Fibroblast of skin of right biceps (primary cell): Measurements from ENCODE around the gene NFKBIB.

ENCODE experiments used
- DNase-seq: peaks from one replicate; pipeline ENCODE4 v3.0.0-alpha.2; 2013

NFKBIB gene

DNA sequence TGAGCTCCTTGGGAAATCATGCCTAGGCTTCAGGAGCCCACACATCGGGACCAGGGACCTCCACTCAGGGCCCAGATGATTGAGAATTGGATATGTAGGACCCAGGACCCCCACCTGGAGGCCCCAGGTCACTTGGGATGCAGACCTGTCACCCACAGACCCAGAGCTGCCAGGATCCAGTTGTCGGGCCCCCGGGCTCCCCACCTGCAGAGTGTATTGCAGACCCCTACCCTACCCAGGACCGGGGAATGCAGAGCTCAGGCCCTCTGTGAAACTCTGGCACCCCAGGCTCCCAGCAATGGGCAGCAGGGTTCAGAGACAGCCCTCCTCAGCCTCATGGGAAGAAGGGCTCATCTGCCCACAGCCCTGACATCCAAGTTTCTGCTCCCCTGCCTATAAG, 5.9 kb downstream of the NFKBIB start:
- DNase-seq: no peak

DNA sequence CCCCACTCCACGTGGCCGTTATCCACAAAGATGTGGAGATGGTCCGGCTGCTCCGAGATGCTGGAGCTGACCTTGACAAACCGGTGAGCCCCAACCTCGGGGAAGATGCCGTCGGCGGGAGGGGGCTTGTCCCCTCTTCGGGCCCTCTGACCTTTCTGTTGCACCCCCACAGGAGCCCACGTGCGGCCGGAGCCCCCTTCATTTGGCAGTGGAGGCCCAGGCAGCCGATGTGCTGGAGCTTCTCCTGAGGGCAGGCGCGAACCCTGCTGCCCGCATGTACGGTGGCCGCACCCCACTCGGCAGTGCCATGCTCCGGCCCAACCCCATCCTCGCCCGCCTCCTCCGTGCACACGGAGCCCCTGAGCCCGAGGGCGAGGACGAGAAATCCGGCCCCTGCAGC, 7.5 kb downstream of the NFKBIB start:
- no peak for DNase-seq

DNA sequence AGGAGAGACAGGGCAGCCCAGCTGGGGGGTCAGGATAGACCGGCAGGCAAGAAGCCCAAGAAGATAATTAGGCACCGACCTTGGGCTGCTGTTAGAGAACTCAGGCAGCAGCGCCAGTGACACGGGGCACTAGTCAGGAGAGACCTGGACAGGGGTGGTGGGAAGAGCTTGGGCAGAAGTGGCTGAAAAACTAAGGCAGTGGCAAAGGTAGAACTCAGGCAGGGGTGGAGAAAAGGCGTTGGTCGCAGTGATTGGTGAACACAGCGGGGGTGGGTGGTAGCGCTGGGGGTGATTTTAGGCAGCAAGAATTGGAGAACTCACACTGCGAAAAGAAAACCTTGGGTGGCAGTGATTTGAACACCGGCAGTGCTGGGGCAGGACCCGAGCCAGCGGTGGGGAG, 7.9 kb downstream of the NFKBIB start:
- no peak for DNase-seq

DNA sequence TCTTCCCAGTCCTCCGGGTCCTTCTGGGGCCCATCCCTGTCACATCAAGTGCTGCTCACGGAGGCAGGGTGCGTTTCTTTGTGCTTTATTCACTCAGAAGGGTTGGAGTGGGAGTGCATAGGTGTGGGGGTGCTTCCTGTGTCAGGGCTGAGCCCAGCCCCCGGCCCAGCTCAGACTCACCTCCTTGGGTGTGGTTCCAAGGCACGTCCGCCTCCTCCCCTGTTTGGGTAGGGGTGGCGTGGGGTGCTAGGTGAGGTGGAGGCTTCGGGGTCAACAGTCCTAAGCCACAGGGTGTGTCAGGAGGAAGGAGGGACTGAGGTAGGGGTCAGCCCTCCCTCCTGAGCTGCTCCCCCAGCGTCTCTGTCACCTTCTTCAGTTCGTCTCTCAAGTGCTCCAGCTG, 9.1 kb downstream of the NFKBIB start:
- DNase-seq: no peak

DNA sequence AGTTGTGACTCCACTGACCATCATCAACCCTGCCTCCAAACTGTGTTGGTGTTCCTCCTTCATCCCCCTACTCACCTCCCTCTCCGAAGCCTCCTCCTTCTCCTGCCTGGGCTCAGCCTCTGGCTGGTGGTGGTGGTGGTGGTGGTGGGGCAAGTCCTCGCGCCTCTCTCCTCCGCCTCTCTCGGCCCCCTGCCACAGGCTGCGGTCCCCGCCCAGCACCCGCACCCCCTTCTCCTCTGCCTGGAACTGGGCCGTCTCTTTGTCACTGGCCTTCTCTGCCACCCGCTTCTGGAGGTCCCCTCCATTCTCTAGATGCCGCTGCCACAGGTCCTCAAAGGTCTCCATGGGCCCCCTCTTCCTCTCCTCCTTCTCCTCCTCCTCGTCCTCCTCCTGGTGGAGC, 10.7 kb downstream of the NFKBIB start:
- DNase-seq: no peak

DNA sequence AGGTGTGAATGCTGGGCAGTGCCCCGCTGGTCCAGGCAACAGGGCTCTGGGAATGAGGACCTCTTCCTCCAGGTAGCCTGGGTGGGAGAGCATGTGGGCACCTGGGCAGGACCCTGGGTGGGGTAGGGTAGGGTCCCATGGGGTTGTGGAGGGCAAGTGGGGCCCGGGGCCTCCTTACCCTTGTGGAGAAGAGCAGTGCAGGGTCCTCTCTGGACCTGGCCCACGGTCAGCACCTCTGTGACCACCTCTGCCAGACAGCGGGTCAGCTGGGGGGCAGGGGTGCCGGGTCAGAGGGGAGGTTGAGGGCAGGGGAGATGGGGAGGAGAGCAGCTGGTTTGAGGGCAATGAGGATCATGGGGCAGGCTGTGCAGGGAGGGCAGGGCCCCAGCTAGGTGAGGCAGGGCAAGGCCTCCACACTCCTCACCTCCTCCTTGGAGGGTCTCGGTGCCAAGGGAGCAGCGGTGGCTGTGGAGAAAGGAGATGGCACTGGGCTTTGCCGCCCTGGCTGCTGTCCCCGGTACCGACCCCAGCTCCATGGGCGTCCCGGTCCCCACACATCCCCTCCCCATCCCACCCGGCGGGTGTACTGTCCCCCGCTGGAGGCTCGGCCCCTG, 11.7 kb downstream of the NFKBIB start:
- no peak for DNase-seq

DNA sequence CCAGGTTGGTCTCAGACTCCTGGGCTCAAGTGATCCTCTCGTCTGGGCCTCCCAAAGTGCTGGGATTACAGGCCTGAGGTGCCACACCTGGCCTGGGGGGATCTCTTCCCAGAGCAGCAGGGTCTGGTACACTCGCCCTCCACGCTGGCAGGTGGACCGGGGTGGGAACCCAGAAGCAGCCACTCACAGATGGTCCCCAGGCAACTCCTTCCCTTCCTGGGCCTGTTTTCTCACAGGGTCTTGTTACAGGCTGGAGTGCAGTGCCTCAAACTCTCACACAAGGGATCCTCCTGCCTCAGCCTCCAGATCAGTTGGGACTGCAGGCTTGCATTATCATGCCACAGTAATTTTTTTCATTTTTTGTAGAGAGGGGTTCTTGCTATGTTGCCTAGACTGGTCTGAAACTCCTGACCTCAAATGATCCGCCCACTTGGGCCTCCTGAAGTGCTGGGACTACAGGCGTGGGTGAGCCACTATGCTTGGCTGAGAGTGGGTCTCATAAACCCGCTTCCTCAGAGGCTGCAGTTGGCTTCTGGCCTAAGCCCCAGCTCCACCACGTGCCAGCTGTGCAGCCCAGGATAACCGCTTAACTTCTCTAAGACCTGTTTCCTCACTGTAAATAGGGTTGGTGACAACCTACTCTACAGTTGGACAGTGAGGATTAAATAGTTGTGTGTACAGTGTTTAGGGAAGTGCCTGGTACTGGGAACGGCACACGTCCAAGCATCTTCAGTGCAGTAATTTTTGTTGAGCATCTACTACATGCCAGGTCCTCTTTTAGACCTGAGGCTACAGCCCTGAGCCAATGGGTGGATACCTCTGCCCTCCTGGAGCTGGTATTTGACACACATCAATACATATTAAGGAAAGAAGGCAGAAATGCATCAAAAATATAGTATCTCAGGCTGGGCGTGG, 13.1 kb downstream of the NFKBIB start:
- no peak for DNase-seq

DNA sequence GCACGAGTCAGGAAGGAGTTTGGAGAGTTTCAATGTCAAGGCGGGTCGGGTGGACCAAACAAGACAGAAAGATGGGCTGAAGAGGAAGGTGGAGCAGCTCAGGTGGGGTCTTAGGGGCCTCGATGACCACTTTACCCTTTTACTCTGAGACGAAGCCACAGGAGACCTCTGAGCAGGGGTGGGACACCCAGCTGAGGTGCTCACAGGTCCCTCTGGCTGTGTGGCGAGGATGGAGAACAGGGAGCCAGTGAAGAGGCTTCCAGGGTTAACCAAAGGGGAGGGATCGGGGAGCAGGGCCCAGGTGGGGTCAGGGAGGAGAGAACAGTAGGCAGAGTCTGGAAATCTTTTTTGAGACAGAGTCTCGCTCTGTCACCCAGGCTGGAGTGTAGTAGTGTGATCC, 14.2 kb downstream of the NFKBIB start:
- no peak for DNase-seq

DNA sequence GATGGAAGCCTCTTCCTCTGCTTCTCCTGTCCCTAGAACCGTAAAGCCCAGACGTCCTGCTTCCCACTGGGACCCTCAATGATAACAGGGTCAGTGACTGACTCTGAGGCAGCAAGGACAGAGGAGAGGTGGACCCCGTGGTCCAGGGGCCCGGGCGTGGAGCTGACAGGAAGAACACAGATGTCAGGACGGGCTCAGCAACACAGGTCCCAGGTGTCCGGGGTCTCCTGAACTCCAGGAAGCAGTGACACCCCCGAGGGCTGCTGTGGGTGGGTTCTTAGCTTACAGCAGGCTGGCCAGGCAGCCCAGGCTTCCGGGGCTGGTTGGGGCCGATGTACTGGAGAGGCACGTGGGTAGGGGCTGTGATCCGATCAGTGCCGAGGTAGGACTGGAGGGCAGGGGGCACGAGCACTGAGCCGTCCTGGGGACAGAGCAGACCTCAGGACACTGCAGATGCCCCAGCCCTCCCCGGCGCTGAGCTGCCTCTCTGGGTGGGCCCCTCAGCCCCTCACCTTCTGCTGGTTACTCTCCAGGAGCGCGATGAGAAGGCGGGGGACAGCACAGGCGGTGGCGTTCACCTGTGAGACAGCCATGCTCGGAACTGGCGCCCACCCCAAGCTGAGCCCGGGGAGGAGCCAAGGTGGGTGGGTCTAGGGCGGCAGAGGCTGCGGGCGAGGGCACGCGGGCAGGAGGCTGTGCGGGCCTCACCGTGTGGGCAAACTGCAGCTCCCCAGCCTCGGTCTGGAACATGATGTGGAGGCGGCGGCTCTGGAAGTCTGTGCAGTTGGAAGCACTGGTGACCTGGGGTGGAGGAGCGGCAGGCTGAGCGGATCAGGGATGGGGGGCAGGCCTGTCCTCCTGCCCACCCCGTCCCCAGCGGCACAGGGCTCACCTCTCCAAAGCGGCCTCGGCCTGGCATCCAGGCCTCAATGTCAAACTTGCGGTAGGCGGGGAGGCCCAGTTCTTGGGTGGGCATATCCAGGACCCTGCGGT, 15.9 kb downstream of the NFKBIB start:
- DNase-seq: no peak

DNA sequence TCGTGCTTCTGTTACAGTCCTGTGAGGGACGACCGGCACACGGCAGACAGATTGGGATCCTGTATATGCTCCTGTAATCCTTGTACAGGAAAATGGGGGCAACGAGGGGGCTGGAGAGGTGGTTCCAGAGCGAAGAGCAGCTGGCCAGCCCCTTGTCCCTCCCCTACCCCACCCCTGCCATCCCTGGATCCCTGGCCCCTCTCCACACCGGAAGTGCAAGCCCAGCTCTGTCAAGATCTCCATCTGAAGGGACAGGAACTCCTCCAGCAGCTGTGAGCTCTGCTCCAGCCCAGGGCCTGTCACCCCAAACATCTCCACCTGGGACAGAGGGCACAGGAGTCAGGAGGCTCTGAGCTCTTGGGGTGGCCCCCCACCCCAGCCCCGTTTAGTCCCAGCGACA, 17.7 kb downstream of the NFKBIB start:
- no peak for DNase-seq

DNA sequence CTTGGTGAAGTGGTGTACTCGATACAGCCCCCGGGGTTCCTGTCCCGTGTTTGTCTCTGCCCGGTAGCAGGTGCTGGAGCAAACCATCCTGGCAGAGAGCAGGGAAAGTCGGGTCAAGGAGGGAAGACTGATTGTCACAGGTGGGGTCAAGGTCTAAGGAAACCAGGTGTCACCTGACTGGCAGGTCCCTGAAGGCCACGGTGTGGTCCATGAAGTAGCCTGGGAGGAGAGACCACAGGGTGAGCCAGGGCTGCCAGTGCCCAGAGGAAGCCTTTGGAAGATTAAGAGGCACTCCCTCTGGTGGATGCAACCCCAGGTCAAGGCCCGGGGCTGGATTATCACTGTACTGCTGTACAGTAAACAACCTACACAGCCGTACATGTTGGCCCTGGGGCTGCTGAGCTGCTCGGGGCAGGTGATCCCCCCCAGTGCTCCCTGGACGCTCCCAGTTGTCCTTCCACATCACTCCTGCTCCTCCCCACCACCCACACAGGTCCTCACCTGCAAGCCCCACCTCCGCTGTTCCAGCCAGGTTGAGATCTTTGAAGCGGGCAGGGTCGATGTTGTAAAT, 18.2 kb downstream of the NFKBIB start:
- no peak for DNase-seq

DNA sequence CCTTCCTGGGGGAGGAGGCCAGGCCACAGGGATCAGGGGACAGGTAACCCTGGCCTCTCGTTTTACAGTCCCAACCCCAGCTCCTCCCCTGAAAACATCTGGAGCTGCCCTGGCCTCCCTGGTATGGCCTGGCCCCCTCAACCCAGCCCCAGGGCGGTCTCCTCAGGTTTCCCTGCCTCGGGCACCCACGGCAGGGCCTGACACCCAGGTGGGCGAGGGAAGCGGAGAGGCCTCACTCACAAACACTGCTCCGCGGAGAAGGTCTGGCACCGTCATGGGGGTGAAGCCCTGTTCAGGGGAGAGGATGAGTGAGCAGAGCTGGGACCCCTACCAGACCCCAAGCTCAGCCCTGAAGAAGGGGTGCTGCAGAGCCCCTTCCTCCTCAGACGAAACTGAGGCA, 18.8 kb downstream of the NFKBIB start:
- no peak for DNase-seq

DNA sequence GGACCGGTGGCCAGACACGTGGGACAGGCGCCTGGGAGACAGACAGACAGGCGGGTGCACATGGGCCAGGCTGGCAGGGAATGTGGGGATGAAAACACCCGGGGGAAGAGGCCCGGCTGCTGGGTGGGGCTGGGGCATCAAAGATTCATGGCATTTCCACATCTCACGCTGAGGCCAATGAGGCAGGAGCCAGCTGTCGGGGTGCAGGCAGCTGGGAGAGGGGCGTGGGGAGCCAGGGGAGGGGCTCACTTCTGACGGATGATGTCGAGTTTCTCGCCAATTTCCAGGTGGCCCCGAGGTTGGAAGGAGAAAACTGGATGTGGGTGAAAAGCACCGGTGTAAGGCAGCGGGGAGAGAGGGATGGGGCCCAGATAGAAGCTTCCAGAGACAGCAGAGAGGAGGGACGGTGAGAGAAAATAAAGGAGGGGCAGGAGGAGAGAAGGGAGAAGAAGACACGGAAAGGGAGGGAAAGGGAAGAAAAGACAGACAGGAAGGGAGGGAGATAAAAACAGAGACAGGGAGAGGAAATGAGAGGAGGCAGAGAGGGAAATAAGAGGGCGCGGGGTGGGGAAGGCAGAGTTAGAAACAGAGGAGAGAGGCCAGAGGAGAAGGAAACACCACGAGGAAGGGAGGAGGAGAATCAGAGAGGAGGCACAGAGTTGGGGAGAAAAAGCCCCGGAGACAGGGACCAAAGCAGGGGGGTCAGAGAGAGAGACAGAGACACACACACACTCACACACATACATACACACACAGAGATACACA, 20.2 kb downstream of the NFKBIB start:
- DNase-seq: no peak

DNA sequence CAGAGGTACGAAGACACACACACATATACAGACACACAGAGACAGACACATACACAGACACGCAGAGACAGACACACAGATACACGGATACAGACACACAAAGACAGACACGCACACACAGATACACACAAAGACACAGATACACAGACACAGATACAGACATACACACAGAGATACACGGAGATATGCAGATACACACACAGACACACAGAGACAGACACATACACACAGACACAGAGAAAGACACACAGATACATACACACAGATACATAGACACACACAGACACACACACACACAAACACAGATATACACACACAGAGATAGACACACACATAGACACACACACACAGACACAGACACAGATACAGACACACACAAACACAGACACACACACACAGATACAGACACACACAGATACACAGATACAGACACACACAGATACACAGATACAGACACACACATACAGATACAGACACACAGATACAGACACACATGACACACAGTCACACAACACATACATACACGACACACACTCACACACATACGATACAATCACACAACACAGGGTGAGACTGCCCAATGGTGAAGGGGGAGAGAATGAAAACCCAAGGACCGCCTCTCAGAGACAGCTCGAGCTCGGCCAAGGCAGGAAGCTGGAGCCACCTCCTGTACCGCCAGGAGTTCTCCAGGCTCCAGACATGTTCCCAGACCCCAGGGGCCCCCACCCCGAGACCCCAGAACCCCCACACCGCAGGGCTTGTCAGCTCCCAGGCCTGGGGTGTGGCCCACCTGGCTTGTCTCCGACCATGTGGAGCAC, 21.0 kb downstream of the NFKBIB start:
- no peak for DNase-seq

DNA sequence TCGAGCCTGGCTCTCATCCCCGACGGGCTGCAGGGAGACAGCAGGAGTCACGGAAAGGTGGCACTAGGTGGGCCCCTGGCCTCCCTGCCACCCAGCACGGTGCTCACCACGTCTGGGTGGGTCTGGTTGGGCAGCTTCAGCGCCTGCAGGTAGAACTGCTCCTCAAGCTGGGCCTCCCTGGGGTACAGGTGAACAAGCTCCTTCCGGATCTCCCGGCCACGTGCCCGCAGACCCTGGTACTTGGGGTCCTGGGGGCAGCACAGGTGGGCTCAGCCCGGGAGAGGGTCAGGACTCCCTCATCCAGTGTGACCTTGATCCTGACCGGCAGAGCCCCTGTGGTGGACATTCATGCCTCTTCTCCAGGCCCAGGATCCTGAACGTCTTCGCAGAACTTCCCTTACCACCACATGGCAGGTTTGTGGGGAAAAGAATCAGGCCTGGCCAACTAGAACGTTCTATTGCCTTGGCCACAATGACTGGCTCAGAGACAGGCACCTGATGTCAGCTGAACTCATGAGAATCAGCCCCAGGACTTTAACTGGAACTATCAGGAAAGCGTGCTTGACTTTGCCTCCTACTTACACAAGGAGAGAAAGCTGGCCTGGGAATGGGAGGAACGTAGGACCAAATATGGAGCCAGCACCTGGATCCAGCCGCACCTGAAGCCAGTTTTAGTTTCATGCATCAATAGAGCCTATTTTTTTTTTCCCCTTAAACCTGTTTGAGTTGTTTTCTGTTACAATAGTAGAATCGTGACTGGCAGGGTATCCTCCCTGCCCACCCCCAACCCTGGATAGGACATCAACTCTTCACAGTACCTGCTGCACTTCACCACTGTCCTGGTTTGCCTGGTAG, 21.9 kb downstream of the NFKBIB start:
- no peak for DNase-seq

DNA sequence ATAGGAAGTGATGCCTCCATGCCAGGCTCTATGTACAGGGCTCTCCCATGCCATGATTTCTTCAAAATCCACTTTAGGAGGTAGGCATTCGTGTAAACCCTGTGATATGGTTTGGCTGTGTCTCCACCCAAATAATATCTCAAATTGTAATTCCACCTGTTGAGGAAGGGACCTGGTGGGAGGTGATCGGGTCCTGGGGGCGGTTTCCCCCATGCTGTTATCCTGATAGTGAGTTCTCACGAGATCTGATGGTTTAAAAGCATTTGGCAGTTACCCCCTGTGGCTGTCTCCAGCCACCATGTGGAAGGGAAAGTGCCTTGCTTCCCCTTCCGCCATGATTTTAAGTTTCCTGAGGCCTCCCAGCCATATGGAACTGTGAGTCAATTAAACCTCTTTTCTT, 22.7 kb downstream of the NFKBIB start:
- DNase-seq: no peak

DNA sequence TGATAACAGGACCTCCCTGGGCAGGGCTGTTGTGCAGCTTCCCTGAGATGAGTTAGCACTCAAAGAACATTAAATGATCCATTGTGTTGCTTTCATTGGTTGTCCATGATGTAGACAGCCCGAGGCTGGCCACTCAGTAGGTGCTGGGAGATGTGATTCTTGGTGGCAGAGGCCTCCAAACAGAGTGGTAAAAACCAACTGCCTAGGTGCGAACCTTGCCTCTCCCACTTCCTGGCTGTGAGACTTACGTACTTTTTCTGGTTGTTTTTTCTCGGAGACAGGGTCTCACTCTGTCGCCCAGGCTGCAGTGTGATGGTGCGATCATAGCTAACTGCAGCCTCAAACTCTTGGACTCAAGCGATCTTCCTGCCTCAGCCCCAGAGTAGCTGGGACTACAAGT, 24.6 kb downstream of the NFKBIB start:
- DNase-seq: no peak

DNA sequence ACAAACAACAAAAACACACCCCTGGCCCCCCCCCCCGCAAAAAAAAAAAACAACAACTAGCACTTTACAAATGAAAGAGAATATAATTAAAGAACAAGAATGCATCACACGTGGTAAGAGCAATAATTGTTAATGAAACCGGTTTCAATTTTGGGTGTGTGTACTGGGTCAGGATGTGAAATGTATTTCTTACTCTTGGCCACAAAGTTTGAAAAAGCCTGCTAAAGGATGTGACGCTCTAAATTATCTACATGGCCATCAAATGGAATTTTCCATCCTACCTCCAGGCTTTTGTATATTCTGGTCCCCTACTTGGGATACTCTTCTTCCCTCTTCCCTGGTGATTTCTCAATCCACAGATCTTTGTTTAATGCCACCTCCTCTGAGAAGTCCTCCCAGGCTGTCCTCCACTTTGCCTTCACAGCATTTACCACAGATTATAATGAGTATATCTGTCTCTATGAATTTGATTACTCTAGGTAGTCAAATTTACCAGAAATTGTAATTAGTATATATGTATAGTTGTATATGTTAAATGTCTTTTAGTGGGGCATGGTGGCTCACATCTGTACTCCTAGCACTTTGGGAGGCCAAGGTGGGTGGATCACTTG, 28.7 kb downstream of the NFKBIB start:
- no peak for DNase-seq

DNA sequence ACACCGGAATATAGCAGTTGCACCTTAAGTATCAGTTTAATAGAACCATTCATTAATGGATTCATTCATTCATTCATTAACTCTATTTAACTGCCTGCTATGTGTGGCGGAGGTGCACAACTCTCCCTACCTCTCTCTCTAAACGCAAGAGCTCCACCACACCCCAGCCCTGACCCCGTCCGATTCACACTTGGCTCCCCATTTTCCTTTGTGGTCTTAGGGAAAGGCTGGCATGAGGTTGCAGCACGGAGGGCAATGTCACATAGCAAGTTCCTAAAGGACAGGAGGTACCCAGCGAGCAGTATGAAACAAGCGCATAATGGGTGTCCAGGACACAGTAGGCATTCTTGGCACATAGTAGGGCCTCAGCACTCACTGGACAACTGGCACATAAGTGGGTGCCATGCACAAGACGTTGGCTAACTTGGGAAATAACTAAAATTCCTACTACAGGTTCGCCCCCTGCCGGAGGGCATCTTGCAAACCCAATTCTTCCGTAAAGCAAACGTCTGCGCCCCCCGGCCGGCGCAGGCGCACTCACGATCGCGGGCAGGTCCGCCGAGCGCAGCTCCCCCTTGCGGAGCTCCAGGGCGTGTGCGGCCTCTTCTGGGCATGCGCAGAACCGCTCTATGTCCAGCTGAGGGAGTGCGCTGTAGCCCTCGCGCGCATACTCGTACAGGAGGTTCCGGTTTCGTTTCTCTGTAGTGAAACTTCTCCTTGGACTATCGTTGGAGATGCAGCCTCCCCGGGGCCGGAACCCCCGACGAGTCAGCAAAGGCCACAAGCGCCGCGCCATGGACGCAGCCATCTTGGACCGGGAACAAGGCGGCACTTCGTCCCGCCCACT, 30.4 kb downstream of the NFKBIB start, which contains the start of gene SARS2:
SARS2 (minus strand) TSS at position 835 of the 847 bp plus-strand sequence; CDS start at position 808, 27 bp downstream.
- DNase-seq: peak; percentile 91
